ENCODE results near the gene BIN2.

DNA sequence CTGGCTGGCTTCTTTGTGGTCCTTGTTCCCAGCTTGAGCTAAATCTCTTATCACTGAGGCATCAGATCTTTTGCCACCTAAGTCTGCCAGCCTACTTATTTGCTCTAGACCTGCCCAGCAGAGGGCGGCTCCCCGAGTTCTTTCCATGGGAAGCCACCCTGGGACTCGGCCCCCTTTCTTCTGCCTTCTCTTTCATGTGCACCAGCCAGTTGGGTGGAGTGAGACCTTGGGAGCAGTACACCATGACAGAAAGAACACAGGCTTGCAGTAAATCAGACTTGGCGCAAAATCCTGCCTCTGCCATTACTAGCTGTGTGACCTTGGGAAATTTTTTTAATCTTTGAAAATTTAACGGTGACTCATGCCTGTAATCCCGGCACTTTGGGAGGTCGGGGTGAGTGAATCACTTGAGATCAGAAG lies 61.2 kb downstream of the BIN2 start:
- TF ChIP-seq, protein P1, sequence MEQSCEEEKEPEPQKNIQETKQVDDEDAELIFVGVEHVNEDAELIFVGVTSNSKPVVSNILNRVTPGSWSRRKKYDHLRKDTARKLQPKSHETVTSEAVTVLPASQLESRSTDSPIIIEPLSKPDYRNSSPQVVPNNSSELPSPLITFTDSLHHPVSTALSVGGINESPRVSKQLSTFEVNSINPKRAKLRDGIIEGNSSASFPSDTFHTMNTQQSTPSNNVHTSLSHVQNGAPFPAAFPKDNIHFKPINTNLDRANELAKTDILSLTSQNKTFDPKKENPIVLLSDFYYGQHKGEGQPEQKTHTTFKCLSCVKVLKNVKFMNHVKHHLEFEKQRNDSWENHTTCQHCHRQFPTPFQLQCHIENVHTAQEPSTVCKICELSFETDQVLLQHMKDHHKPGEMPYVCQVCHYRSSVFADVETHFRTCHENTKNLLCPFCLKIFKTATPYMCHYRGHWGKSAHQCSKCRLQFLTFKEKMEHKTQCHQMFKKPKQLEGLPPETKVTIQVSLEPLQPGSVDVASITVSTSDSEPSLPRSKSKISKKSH (CRISPR knock-in tag; IDR thresholded peaks at IDR 0.05; ENCODE audit: borderline replicate concordance), result no peak
- no peak for TF ChIP-seq POLR2A (IDR thresholded peaks at IDR 0.05; ENCODE audit: insufficient read depth in 1 of 2, low read depth in 2 of 2, low read length in 2 of 2)
- TF ChIP-seq KLF9 (CRISPR knock-in tag; IDR thresholded peaks at IDR 0.05; ENCODE audit: low read depth), result no peak
- TF ChIP-seq ZNF546 (CRISPR knock-in tag; conservative IDR thresholded peaks at IDR 0.05), result no peak
- no peak for TF ChIP-seq RXRA (CRISPR knock-in tag; IDR thresholded peaks at IDR 0.05)
- TF ChIP-seq ETV6 (CRISPR knock-in tag; conservative IDR thresholded peaks at IDR 0.05), result no peak
- TF ChIP-seq, protein P2, sequence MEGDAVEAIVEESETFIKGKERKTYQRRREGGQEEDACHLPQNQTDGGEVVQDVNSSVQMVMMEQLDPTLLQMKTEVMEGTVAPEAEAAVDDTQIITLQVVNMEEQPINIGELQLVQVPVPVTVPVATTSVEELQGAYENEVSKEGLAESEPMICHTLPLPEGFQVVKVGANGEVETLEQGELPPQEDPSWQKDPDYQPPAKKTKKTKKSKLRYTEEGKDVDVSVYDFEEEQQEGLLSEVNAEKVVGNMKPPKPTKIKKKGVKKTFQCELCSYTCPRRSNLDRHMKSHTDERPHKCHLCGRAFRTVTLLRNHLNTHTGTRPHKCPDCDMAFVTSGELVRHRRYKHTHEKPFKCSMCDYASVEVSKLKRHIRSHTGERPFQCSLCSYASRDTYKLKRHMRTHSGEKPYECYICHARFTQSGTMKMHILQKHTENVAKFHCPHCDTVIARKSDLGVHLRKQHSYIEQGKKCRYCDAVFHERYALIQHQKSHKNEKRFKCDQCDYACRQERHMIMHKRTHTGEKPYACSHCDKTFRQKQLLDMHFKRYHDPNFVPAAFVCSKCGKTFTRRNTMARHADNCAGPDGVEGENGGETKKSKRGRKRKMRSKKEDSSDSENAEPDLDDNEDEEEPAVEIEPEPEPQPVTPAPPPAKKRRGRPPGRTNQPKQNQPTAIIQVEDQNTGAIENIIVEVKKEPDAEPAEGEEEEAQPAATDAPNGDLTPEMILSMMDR (CRISPR knock-in tag; IDR thresholded peaks at IDR 0.05), result no peak
- no peak for TF ChIP-seq TCF7 (IDR thresholded peaks at IDR 0.05; ENCODE audit: low read depth)
- TF ChIP-seq TARDBP (CRISPR knock-in tag; IDR thresholded peaks at IDR 0.05), result no peak

Measured in HepG2 (cell line).